NCI-H446 (cell line): Measurements from ENCODE around the gene GALNT2.

ENCODE experiments used
- DNase-seq, 2 experiments: peaks; one replicate each; lab custom pipeline; 2025; lab: John Stamatoyannopoulos, UW

GALNT2 gene

GRCh38 chr1:230050973-230051735 lies 15.9 kb upstream of the GALNT2 start:
- no peak for DNase-seq

GRCh38 chr1:230052018-230052417 lies 15.0 kb upstream of the GALNT2 start:
- DNase-seq, result no peak

GRCh38 chr1:230052665-230053064 lies 14.4 kb upstream of the GALNT2 start:
- DNase-seq, result no peak

- DNase-seq, result no peak
Observed at GRCh38 chr1:230054092-230054749, 12.8 kb upstream of the GALNT2 start.

GRCh38 chr1:230056098-230056497 lies 10.9 kb upstream of the GALNT2 start:
- no peak for DNase-seq

GRCh38 chr1:230057100-230057499 lies 9.9 kb upstream of the GALNT2 start:
- no peak for DNase-seq

- DNase-seq, result no peak
Observed at GRCh38 chr1:230057681-230058565, 9.1 kb upstream of the GALNT2 start.

GRCh38 chr1:230058626-230059025 lies 8.4 kb upstream of the GALNT2 start:
- DNase-seq, result no peak

GRCh38 chr1:230061801-230062200 lies 5.2 kb upstream of the GALNT2 start:
- no peak for DNase-seq

- DNase-seq, result no peak
Observed at GRCh38 chr1:230062521-230062920, 4.5 kb upstream of the GALNT2 start.

- no peak for DNase-seq
Observed at GRCh38 chr1:230064283-230064682, 2.8 kb upstream of the GALNT2 start.

GRCh38 chr1:230065161-230065560 lies 1.9 kb upstream of the GALNT2 start:
- no peak for DNase-seq

- no peak for DNase-seq
Observed at GRCh38 chr1:230065571-230065970, 1.5 kb upstream of the GALNT2 start.

- no peak for DNase-seq
Observed at GRCh38 chr1:230066031-230066430, 1.0 kb upstream of the GALNT2 start.

GRCh38 chr1:230067419-230067870 lies 407 bp downstream of the GALNT2 start:
- no peak for DNase-seq

- no peak for DNase-seq
Observed at GRCh38 chr1:230067871-230068620, 1.0 kb downstream of the GALNT2 start.

GRCh38 chr1:230068621-230068873 lies 1.5 kb downstream of the GALNT2 start:
- no peak for DNase-seq

- peak in 1 of 2 experiments; percentile 15 for DNase-seq
Observed at GRCh38 chr1:230068952-230069684, 2.1 kb downstream of the GALNT2 start.

GRCh38 chr1:230069796-230070195 lies 2.8 kb downstream of the GALNT2 start:
- DNase-seq, result no peak

- no peak for DNase-seq
Observed at GRCh38 chr1:230070321-230071208, 3.5 kb downstream of the GALNT2 start.
